Spinal cord (tissue), 10 donors: ENCODE measurements around the gene SLC26A5. TPM values are rescaled to one million over a fixed set of nuclear protein-coding genes. Genes with fewer than 3 reads are reported as not detected.

ENCODE experiments used
- DNase-seq, 6 donors: peaks; one replicate each; pipeline versions ENCODE4 v3.0.0 to v3.0.0-alpha.2; 2013 to 2015; ENCODE audit warnings: low spot score in 6 of 6, low read depth in 4 of 6
- H3K27ac ChIP-seq: one replicate; pipeline ENCODE4 v1.5.1; 2013; ENCODE audit warnings: low read depth, low read length, control low read depth
- H3K27me3 ChIP-seq: one replicate; pipeline ENCODE4 v1.6.1; 2013; ENCODE audit warnings: low read length; ENCODE audit not compliant: control insufficient read depth, insufficient read depth
- H3K36me3 ChIP-seq: one replicate; pipeline ENCODE4 v1.6.1; 2013; ENCODE audit warnings: low read length; ENCODE audit not compliant: control insufficient read depth, insufficient read depth
- H3K4me1 ChIP-seq: one replicate; pipeline ENCODE4 v1.6.1; 2013; ENCODE audit warnings: low read length; ENCODE audit not compliant: control insufficient read depth, insufficient read depth
- H3K4me3 ChIP-seq: one replicate; pipeline ENCODE4 v1.5.1; 2013; ENCODE audit warnings: low read depth, low read length, control low read depth
- H3K9me3 ChIP-seq: one replicate; pipeline ENCODE4 v1.6.1; 2013; ENCODE audit warnings: low read length; ENCODE audit not compliant: control insufficient read depth, insufficient read depth
- WGBS: methylation state at CpG from one replicate; pipeline ENCODE4 v1.1.5; 2013; ENCODE audit warnings: missing lambda C conversion rate; ENCODE audit not compliant: insufficient coverage; 5-methylcytosine and 5-hydroxymethylcytosine counted together
- polyA plus RNA-seq, 2 donors: library from polyadenylated mRNA; unstranded; fragments of 120-200 nt; gene quantifications; one replicate each; pipeline ENCODE4 v1.2.1, GENCODE V29; 2013; ENCODE audit not compliant: insufficient read length in 2 of 2
- small RNA-seq: library from RNA; depleted of rRNA; stranded (forward); fragments of <200 nt; gene quantifications from one replicate; pipeline ENCODE3, GENCODE V24; 2014; ENCODE audit warnings: low replicate concordance
- total RNA-seq, 2 donors: library from RNA; depleted of rRNA in 1 of 2; stranded (reverse); fragments of 120-200 nt in 1 of 2; fragments of >200 nt in 1 of 2; gene quantifications; one replicate each; pipeline versions ENCODE4 v1.2.3 to v1.2.4, GENCODE V29; 2013 to 2014
- donor health status: healthy.

Gene SLC26A5
- total and polyA plus RNA-seq, 4 donors = 0.30 to 0.99 (median 0.60) TPM

DNA sequence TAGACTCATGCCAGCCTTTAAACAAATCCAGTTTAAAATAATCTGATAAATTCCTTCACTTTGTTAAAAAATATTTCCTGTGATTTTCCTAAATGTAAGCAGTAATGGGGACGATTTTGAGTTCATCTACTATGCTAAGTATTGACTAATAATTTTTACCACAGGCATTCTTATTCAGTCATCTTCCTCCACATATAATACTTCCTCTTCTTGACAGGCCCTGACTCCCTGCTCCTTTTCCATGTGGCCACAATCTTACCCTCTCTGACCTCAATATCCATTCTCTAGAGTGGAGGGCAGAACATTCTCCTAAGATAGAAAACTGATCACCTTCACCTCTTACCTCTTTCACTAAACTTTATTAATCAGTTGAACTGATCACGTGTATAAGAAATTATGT is 109.2 kb downstream of the SLC26A5 start:
- no CpG with 5 or more reads among the region's 2 CpGs for WGBS
- Histone ChIP-seq H3K9me3 (no peaks in the 10 kb centered on the region), H3K27ac (no peak overlapping the region), H3K27me3 (no peaks in the 10 kb centered on the region), H3K36me3 (peaks cover 35% of the 10 kb centered on the region), H3K4me3 (no peak overlapping the region), H3K4me1 (no peaks in the 10 kb centered on the region)
- no peak for DNase-seq

DNA sequence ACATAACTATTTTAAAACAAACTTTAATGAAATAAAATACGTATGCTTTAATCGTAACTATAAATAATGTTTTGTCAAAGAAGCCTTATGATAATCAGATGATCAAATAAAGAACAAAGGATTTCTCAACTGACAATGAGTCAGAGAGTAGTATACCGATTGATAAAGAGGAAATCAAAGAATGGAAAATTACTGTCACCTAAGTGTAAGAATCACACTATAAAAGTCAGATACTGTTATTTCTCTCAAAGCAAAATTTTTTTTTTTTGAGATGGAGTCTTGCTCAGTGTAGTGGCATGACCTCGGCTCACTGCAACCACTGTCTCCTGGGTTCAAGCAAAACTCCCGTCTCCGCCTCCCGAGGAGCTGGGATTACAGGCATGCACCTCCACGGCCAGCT is 120.3 kb downstream of the SLC26A5 start:
- no peak for DNase-seq
- H3K27me3 ChIP-seq = no peaks in the 10 kb centered on the region
- peaks cover 25% of the 10 kb centered on the region for H3K36me3 ChIP-seq
- WGBS = 100% methylated on average over 4 of the region's 8 CpGs
- H3K9me3 ChIP-seq = no peaks in the 10 kb centered on the region
- H3K4me3 ChIP-seq = no peak overlapping the region
- no peaks in the 10 kb centered on the region for H3K4me1 ChIP-seq
- H3K27ac ChIP-seq = no peak overlapping the region

Small RNA genes lying within 50 kb of the gene (small RNA-seq; reads per million reads assigned to genes)
- gene RF00019 = not detected
- 0.06 reads per million for gene RPS29P16

Other genes starting within 250 kb of the SLC26A5 start
- gene PMPCB, start 148.8 kb downstream of the SLC26A5 start, total RNA-seq = 10 to 100 TPM; 65.2 to 69.5 TPM
- 10 to 100 TPM; 72.5 to 73.4 TPM for gene PMPCB, start 148.8 kb downstream of the SLC26A5 start, polyA plus RNA-seq
- gene DNAJC2, start 101.4 kb downstream of the SLC26A5 start, total RNA-seq = 10 to 100 TPM; 16.3 to 22.5 TPM
- 10 to 100 TPM; 26.7 to 28.9 TPM for gene DNAJC2, start 101.4 kb downstream of the SLC26A5 start, polyA plus RNA-seq
- gene PSMC2, start 98.6 kb downstream of the SLC26A5 start, total RNA-seq = 100 to 1,000 TPM; 118 to 153 TPM
- gene PSMC2, start 98.6 kb downstream of the SLC26A5 start, polyA plus RNA-seq = 100 to 1,000 TPM; 103 to 105 TPM